Left lung (tissue), 14 donors: ENCODE results near the gene NCEH1. TPM values are rescaled to one million over a fixed set of nuclear protein-coding genes. Genes with fewer than 3 reads are reported as not detected.
"Not testable (repeated sequence)": the region's sequence is repeated elsewhere in the genome, so short reads cannot be mapped to it uniquely, and the experiment has no call there.

Experiments
- ATAC-seq: fragments of 200-7000 bp; cut with Tn5 transposase; one replicate; pipeline ENCODE4 v1.9.1; 2020; ENCODE audit warnings: moderate library complexity
- DNase-seq, 4 donors: peaks; one replicate each; pipeline ENCODE4 v3.0.0-alpha.2; 2013 to 2020
- H3K27ac ChIP-seq, 2 donors: fragments of 200-600 bp; sonication (generic) in 1 of 2; one replicate each; pipeline versions ENCODE4 v1.5.0 to v1.8.0; 2020 to 2021
- H3K27me3 ChIP-seq, 2 donors: fragments of 200-600 bp; sonication (generic) in 1 of 2; one replicate each; pipeline versions ENCODE4 v1.5.0 to v1.8.0; 2020 to 2021
- H3K36me3 ChIP-seq, 2 donors: fragments of 200-600 bp; sonication (generic) in 1 of 2; one replicate each; pipeline versions ENCODE4 v1.5.0 to v1.8.0; 2020 to 2021
- H3K4me1 ChIP-seq, 2 donors: fragments of 200-600 bp; one replicate each; pipeline ENCODE4 v1.8.0; 2021
- H3K4me3 ChIP-seq, 2 donors: fragments of 200-600 bp; sonication (generic) in 1 of 2; one replicate each; pipeline versions ENCODE4 v1.5.0 to v1.8.0; 2020 to 2021; ENCODE audit warnings: mild to moderate bottlenecking in 1 of 2
- H3K9me3 ChIP-seq, 2 donors: fragments of 200-600 bp; sonication (generic) in 1 of 2; one replicate each; pipeline versions ENCODE4 v1.5.0 to v1.8.0; 2020 to 2021
- CTCF ChIP-seq, 2 donors: fragments of 200-600 bp; sonication (generic) in 1 of 2; IDR thresholded peaks; one replicate each; pipeline versions ENCODE4 v1.5.0 to v1.8.0; 2021; ENCODE audit warnings: antibody characterized with exemption in 2 of 2
- intact Hi-C, 2 donors: fragments of 100-400 bp; cut with DNase I; formaldehyde crosslinking; loops; one replicate each; pipeline versions ENCODE4 v1.11.2 to v1.14.2; 2022
- long read RNA-seq, 12 donors: library from polyadenylated mRNA in 2 of 12; unstranded in 2 of 12; transcript quantifications; one replicate each; pipeline ENCODE4 v2.0.0 and lab custom pipeline, GENCODE V29; 2019 to 2026
- polyA plus RNA-seq, 6 donors: library from polyadenylated mRNA; unstranded; fragments of 120-200 nt; gene quantifications; one replicate each; pipeline ENCODE4 v1.2.1, GENCODE V29; 2013; ENCODE audit not compliant: insufficient read length in 6 of 6
- total RNA-seq, 2 donors: library from RNA; stranded (reverse); fragmentation: NEBNext Ultra II Directional; extraction: Animal tissue kit (Norgen Biotek cat#: 25700); gene quantifications; one replicate each; pipeline ENCODE4 v1.2.1, GENCODE V29; 2021
- donor health status: DM: no; HTN: yes; CAD: no.
- donor health status: DM: no; HTN: no; CAD: no.

NCEH1 gene, protein sequence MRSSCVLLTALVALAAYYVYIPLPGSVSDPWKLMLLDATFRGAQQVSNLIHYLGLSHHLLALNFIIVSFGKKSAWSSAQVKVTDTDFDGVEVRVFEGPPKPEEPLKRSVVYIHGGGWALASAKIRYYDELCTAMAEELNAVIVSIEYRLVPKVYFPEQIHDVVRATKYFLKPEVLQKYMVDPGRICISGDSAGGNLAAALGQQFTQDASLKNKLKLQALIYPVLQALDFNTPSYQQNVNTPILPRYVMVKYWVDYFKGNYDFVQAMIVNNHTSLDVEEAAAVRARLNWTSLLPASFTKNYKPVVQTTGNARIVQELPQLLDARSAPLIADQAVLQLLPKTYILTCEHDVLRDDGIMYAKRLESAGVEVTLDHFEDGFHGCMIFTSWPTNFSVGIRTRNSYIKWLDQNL
- total RNA-seq (10 to 100 TPM; 36.4 to 66.6 TPM), polyA plus RNA-seq (1 to 10 TPM; 2.8 to 3.8 (median 3.1) TPM)
- long read RNA-seq, donor 1, full-length matches to known transcripts, result 1 of 1 reads
- long read RNA-seq, donor 1, partial matches to known transcripts, result 0 of 1 reads
- long read RNA-seq, donor 1, other reads (novel, unspliced or antisense), result 0 of 1 reads
- long read RNA-seq, donor 2, full-length matches to known transcripts, result 1 of 1 reads
- long read RNA-seq, donor 2, partial matches to known transcripts, result 0 of 1 reads
- long read RNA-seq, donor 2, other reads (novel, unspliced or antisense), result 0 of 1 reads
- long read RNA-seq, donor 3, result 0 reads
- long read RNA-seq, donor 4, full-length matches to known transcripts, result 1 of 1 reads
- long read RNA-seq, donor 4, partial matches to known transcripts, result 0 of 1 reads
- long read RNA-seq, donor 4, other reads (novel, unspliced or antisense), result 0 of 1 reads
- long read RNA-seq, donor 5, full-length matches to known transcripts, result 1 of 1 reads
- long read RNA-seq, donor 5, partial matches to known transcripts, result 0 of 1 reads
- long read RNA-seq, donor 5, other reads (novel, unspliced or antisense), result 0 of 1 reads
- long read RNA-seq, donor 6, result 0 reads
- long read RNA-seq, donor 7, full-length matches to known transcripts, result 1 of 1 reads
- long read RNA-seq, donor 7, partial matches to known transcripts, result 0 of 1 reads
- long read RNA-seq, donor 7, other reads (novel, unspliced or antisense), result 0 of 1 reads
- long read RNA-seq, donor 8, full-length matches to known transcripts, result 1 of 1 reads
- long read RNA-seq, donor 8, partial matches to known transcripts, result 0 of 1 reads
- long read RNA-seq, donor 8, other reads (novel, unspliced or antisense), result 0 of 1 reads
- long read RNA-seq, donor 9, result 0 reads
- long read RNA-seq, donor 10, partial matches to known transcripts, result 0 of 1 reads
- long read RNA-seq, donor 10, other reads (novel, unspliced or antisense), result 1 of 1 reads
- long read RNA-seq, donor 11, full-length matches to known transcripts, result 5 of 5 reads
- long read RNA-seq, donor 11, partial matches to known transcripts, result 0 of 5 reads
- long read RNA-seq, donor 11, other reads (novel, unspliced or antisense), result 0 of 5 reads
- long read RNA-seq, donor 12, result 0 reads

- ATAC-seq (peak; percentile 98), DNase-seq (peak; percentile 70 to 94 (median 91))
- no peaks in the 10 kb centered on the region for H3K9me3 ChIP-seq
- peaks cover 0 to 44% of the 10 kb centered on the region in 2 donors for H3K4me1 ChIP-seq
- peak; percentile 79 to 87 for TF ChIP-seq CTCF (IDR thresholded peaks at IDR 0.05)
- H3K27ac ChIP-seq, result peak within 1 kb of the TSS; percentile 87 to 91
- no peaks in the 10 kb centered on the region for H3K27me3 ChIP-seq
- no peaks in the 10 kb centered on the region for H3K36me3 ChIP-seq
- peak within 1 kb of the TSS; percentile 63 to 76 for H3K4me3 ChIP-seq
- intact Hi-C loops, result no loop called here
These were observed at the start of gene NCEH1 for GRCh38 chr3:172710664-172711453. Gene NCEH1, minus strand, starts transcription at chr3:172711067. Its CDS starts 83 bp downstream, at chr3:172710984.

DNA sequence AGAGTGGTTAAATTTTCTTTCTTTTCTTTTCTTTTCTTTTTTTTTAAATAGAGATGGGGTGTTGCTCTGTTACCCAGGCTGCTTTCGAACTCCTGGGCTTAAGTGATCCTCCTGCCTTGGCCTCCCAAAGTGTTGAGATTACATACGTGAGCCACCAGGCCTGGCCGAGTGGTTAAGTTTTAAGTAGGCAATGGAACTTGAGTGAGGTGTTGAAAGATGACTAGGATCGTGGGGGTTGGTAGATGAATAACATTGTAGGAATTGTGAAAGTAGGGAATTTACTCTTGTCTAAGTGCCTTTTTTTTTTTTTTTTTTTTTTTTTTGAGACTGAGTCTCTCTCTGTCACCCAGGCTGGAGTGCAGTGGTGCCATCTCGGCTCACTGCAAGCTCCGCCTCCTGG, 49.5 kb upstream of the NCEH1 start:
- H3K9me3 ChIP-seq, H3K27me3 ChIP-seq, intact Hi-C loops: not testable (repeated sequence)

GRCh38 chr3:172753125-172753524, 42.3 kb upstream of the NCEH1 start:
- Histone ChIP-seq H3K27ac (no peak overlapping the region), H3K36me3 (peaks cover 0 to 29% of the 10 kb centered on the region in 2 donors), H3K27me3 (no peaks in the 10 kb centered on the region), H3K4me3 (no peak overlapping the region), H3K4me1 (peaks cover 6 to 31% of the 10 kb centered on the region in 2 donors), H3K9me3 (no peaks in the 10 kb centered on the region)
- no peak for DNase-seq
- no peak for TF ChIP-seq CTCF (IDR thresholded peaks at IDR 0.05)
- no peak for ATAC-seq
- intact Hi-C loops, result no loop called here

More for the DNA sequence above, 49.5 kb upstream of the NCEH1 start:
- H3K4me3 ChIP-seq, H3K4me1 ChIP-seq, H3K27ac ChIP-seq, DNase-seq, ATAC-seq: not testable (repeated sequence)
- H3K36me3 ChIP-seq, result peaks cover 0 to 72% of the 10 kb centered on the region in 2 donors

DNA sequence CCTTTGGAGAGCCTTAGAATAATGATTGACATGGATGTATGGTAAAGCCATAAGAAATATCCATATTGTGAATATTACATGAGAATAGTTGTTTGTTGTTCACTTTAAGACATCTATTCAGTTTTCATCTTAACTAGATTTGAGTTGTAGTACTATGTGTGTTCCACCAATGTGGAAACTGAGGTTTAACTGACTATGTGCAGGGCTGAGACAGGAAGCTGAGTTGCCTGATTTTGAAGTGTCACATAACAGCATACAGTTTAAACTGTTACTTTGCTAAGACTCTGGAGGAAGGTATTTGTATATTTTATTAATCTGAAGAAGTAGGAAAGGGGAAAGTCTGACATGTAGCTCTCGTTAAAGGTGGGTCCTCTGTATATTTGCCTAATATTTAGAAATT, 41.8 kb upstream of the NCEH1 start:
- Histone ChIP-seq H3K27ac (no peak overlapping the region), H3K36me3 (peaks cover 0 to 24% of the 10 kb centered on the region in 2 donors), H3K9me3 (no peaks in the 10 kb centered on the region), H3K27me3 (no peaks in the 10 kb centered on the region), H3K4me3 (no peak overlapping the region), H3K4me1 (peaks cover 6 to 31% of the 10 kb centered on the region in 2 donors)
- TF ChIP-seq CTCF (IDR thresholded peaks at IDR 0.05), result no peak
- intact Hi-C loops, result no loop called here
- DNase-seq (no peak), ATAC-seq (no peak)
